CD4-positive, alpha-beta T cell (primary cell): ENCODE measurements around the gene DGCR6L. TPM values are rescaled to one million over a fixed set of nuclear protein-coding genes. Genes with fewer than 3 reads are reported as not detected.
"Not testable (repeated sequence)": the region's sequence is repeated elsewhere in the genome, so short reads cannot be mapped to it uniquely, and the experiment has no call there.

ENCODE experiments used
- ATAC-seq: fragments of 200-7000 bp; cut with Tn5 transposase; one replicate; pipeline ENCODE4 v1.10.0; 2022; ENCODE audit warnings: mild to moderate bottlenecking; ENCODE audit not compliant: poor library complexity
- CTCF ChIA-PET: fragments of 350-600 bp; sonication (Branson Sonifier 250); formaldehyde crosslinking; loops from one replicate; lab custom pipeline; 2021; ENCODE audit warnings: antibody characterized with exemption, inconsistent platforms; lab: Charles Lee
- POLR2A ChIA-PET: fragments of 350-600 bp; sonication (Branson Sonifier 250); formaldehyde crosslinking; loops from one replicate; lab custom pipeline; 2021; ENCODE audit warnings: antibody characterized with exemption, inconsistent platforms; lab: Charles Lee
- DNase-seq, 14 experiments: peaks; one replicate each; pipeline ENCODE4 v3.0.0-alpha.2; 2013 to 2020; ENCODE audit warnings: mixed read lengths in 2 of 14
- H3K27ac ChIP-seq, 2 donors: one replicate each; pipeline versions ENCODE4 v1.5.1 to v1.7.0; 2013; ENCODE audit warnings: low read length in 2 of 2, low read depth in 1 of 2, mild to moderate bottlenecking in 1 of 2
- H3K27me3 ChIP-seq, 2 experiments: 1 replicate in 1 of 2; 2 replicates in 1 of 2; pipeline versions ENCODE4 v1.6.1 to v1.7.0; 2013; ENCODE audit warnings: low read length in 2 of 2, control low read depth in 1 of 2, mild to moderate bottlenecking in 1 of 2, moderate library complexity in 1 of 2; ENCODE audit not compliant: insufficient read depth in 2 of 2, control insufficient read depth in 1 of 2
- H3K36me3 ChIP-seq: one replicate; pipeline ENCODE4 v1.6.1; 2013; ENCODE audit warnings: low read length, control low read depth; ENCODE audit not compliant: insufficient read depth
- H3K4me1 ChIP-seq: one replicate; pipeline ENCODE4 v1.6.1; 2013; ENCODE audit warnings: low read length, control low read depth; ENCODE audit not compliant: insufficient read depth
- H3K4me3 ChIP-seq: one replicate; pipeline ENCODE4 v1.5.1; 2013; ENCODE audit warnings: mild to moderate bottlenecking, low read length, moderate library complexity
- H3K9me3 ChIP-seq, 2 experiments: 1 replicate in 1 of 2; 2 replicates in 1 of 2; pipeline versions ENCODE4 v1.6.1 to v1.7.0; 2013; ENCODE audit warnings: low read length in 2 of 2, mild to moderate bottlenecking in 2 of 2, control low read depth in 1 of 2, moderate library complexity in 1 of 2; ENCODE audit not compliant: control insufficient read depth in 1 of 2, insufficient read depth in 1 of 2
- H3K27ac Mint-ChIP-seq: one replicate; pipeline ENCODE4 v1.8.0; 2020; ENCODE audit warnings: mixed read lengths
- H3K27me3 Mint-ChIP-seq: one replicate; pipeline ENCODE4 v1.8.0; 2021; ENCODE audit warnings: mixed read lengths
- H3K36me3 Mint-ChIP-seq: one replicate; pipeline ENCODE4 v1.8.0; 2021; ENCODE audit warnings: low read depth, mixed read lengths
- H3K4me1 Mint-ChIP-seq: one replicate; pipeline ENCODE4 v1.8.0; 2021; ENCODE audit warnings: low read depth, mixed read lengths
- H3K4me3 Mint-ChIP-seq: one replicate; pipeline ENCODE4 v1.8.0; 2020; ENCODE audit warnings: mild to moderate bottlenecking, mixed read lengths
- H3K9me3 Mint-ChIP-seq: one replicate; pipeline ENCODE4 v1.8.0; 2020; ENCODE audit warnings: mixed read lengths
- CTCF ChIP-seq: fragments of 200-600 bp; IDR thresholded peaks from one replicate; pipeline ENCODE4 v1.8.0; 2022; ENCODE audit warnings: antibody characterized with exemption, mild to moderate bottlenecking
- intact Hi-C, 2 experiments: fragments of 100-400 bp; cut with DNase I in 1 of 2; cut with micrococcal nuclease in 1 of 2; formaldehyde crosslinking; loops; one replicate each; pipeline versions ENCODE4 v1.15.1 to v1.9.0; 2023 to 2025; cut with DNase I, micrococcal nuclease
- total RNA-seq, 174 experiments: library from RNA in 2 of 174; stranded (reverse) in 2 of 174; gene quantifications; one replicate each; pipeline ENCODE4 v1.2.3 and lab custom pipeline; 2021 to 2026

Gene DGCR6L
- total RNA-seq, 2 experiments from 2014 or later, result 29.1 to 31.2 TPM

GRCh38 chr22:20336561-20336960 lies 16.7 kb upstream of the DGCR6L start:
- H3K27ac ChIP-seq, H3K36me3 ChIP-seq, H3K9me3 Mint-ChIP-seq, H3K27me3 Mint-ChIP-seq, ATAC-seq, CTCF ChIA-PET, H3K4me1 Mint-ChIP-seq, H3K4me3 ChIP-seq, POLR2A ChIA-PET, H3K4me3 Mint-ChIP-seq, DNase-seq, H3K27ac Mint-ChIP-seq, intact Hi-C loops, H3K36me3 Mint-ChIP-seq, H3K9me3 ChIP-seq, H3K4me1 ChIP-seq, H3K27me3 ChIP-seq: not testable (repeated sequence)

DNA sequence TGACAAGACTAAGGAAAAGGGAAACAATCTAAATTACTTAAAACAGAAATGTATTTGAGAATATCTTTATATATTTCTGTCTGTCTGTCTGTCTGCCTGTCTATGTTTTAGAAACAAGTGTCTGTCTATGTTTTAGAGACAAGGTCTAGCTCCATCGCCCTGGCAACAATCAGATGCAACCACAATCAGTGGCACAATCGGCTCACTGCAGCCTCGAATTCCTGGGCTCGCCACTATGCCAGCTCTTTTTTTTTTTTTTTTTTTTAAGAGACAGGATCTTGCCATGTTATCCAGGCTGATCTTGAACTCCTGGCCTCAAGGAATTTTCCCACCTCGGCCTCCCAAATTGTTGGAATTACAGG lies 8.7 kb upstream of the DGCR6L start:
- Mint-ChIP-seq H3K4me3 (peak overlapping the region; percentile 85), H3K4me1 (peaks cover 24% of the 10 kb centered on the region), H3K27ac (peak overlapping the region; percentile 94)
- H3K9me3 Mint-ChIP-seq, H3K27me3 Mint-ChIP-seq, H3K4me1 ChIP-seq, H3K36me3 ChIP-seq, CTCF ChIA-PET, H3K27ac ChIP-seq, intact Hi-C loops, H3K36me3 Mint-ChIP-seq, H3K27me3 ChIP-seq, H3K9me3 ChIP-seq: not testable (repeated sequence)
- H3K4me3 ChIP-seq, result peak overlapping the region; percentile 22
- ATAC-seq, result peak; percentile 45
- DNase-seq, result peak in 6 of 14 experiments; percentile 26 to 71 (median 42)
- POLR2A ChIA-PET, result interaction anchor here (0.7 to 0.9 kb wide), 2 partner anchors 9 to 103 kb away, joined by 3 read pairs; partner anchors contain the start of gene DGCR6L

GRCh38 chr22:20325996-20326395 lies 6.1 kb upstream of the DGCR6L start:
- H3K27me3 Mint-ChIP-seq, H3K9me3 ChIP-seq, CTCF ChIA-PET, H3K27me3 ChIP-seq, H3K27ac ChIP-seq, H3K36me3 ChIP-seq, intact Hi-C loops, H3K36me3 Mint-ChIP-seq, POLR2A ChIA-PET, H3K27ac Mint-ChIP-seq, H3K9me3 Mint-ChIP-seq, H3K4me3 Mint-ChIP-seq, H3K4me3 ChIP-seq, ATAC-seq: not testable (repeated sequence)
- peak in 2 of 14 experiments; percentile 0 to 17 for DNase-seq
- peaks cover 30% of the 10 kb centered on the region for H3K4me1 ChIP-seq
- H3K4me1 Mint-ChIP-seq, result peaks cover 46% of the 10 kb centered on the region

- peaks cover 56% of the 10 kb centered on the region for H3K4me1 Mint-ChIP-seq
- DNase-seq, result peak in 10 of 14 experiments; percentile 26 to 69 (median 41)
- H3K4me3 Mint-ChIP-seq, result peak overlapping the region; percentile 88
Observed at GRCh38 chr22:20324139-20324516, 4.3 kb upstream of the DGCR6L start.

GRCh38 chr22:20321552-20322211 lies 1.8 kb upstream of the DGCR6L start:
- H3K9me3 ChIP-seq, ATAC-seq, H3K36me3 ChIP-seq, POLR2A ChIA-PET, H3K27ac ChIP-seq, H3K9me3 Mint-ChIP-seq, H3K4me3 ChIP-seq, CTCF ChIA-PET, H3K27me3 ChIP-seq, H3K27me3 Mint-ChIP-seq: not testable (repeated sequence)
- peaks cover 64% of the 10 kb centered on the region for H3K4me1 ChIP-seq
- intact Hi-C loops, result loop anchor here (2.0 to 5.0 kb wide), 3 partner anchors 23 to 73 kb away; partner anchors contain the start of gene ZNF74 (in 2 of the 2)
- Mint-ChIP-seq H3K36me3 (peaks cover 12% of the 10 kb centered on the region), H3K4me1 (peaks cover 62% of the 10 kb centered on the region), H3K4me3 (peak overlapping the region; percentile 82), H3K27ac (peak overlapping the region; percentile 87)
- peak in 3 of 14 experiments; percentile 1 to 16 (median 7) for DNase-seq

More at GRCh38 chr22:20324139-20324516, 4.3 kb upstream of the DGCR6L start:
- CTCF ChIA-PET, result no interaction called here
- no peak overlapping the region for H3K4me3 ChIP-seq
- no peak for TF ChIP-seq CTCF
- no peaks in the 10 kb centered on the region for H3K36me3 ChIP-seq
- H3K27ac ChIP-seq, result no peak overlapping the region
- peaks cover 42% of the 10 kb centered on the region for H3K4me1 ChIP-seq
- Mint-ChIP-seq H3K36me3 (peaks cover 4% of the 10 kb centered on the region), H3K27ac (peak overlapping the region; percentile 80), H3K9me3 (no peaks in the 10 kb centered on the region), H3K27me3 (no peaks in the 10 kb centered on the region)
- POLR2A ChIA-PET, result no interaction called here
- peak; percentile 32 for ATAC-seq
- intact Hi-C loops, result loop anchor here in 1 of 2 experiments (5.0 kb wide), 1 partner anchor 68 kb away; the partner anchor contains the start of gene ZNF74
- H3K27me3 ChIP-seq, result no peaks in the 10 kb centered on the region
- no peaks in the 10 kb centered on the region for H3K9me3 ChIP-seq

DNA sequence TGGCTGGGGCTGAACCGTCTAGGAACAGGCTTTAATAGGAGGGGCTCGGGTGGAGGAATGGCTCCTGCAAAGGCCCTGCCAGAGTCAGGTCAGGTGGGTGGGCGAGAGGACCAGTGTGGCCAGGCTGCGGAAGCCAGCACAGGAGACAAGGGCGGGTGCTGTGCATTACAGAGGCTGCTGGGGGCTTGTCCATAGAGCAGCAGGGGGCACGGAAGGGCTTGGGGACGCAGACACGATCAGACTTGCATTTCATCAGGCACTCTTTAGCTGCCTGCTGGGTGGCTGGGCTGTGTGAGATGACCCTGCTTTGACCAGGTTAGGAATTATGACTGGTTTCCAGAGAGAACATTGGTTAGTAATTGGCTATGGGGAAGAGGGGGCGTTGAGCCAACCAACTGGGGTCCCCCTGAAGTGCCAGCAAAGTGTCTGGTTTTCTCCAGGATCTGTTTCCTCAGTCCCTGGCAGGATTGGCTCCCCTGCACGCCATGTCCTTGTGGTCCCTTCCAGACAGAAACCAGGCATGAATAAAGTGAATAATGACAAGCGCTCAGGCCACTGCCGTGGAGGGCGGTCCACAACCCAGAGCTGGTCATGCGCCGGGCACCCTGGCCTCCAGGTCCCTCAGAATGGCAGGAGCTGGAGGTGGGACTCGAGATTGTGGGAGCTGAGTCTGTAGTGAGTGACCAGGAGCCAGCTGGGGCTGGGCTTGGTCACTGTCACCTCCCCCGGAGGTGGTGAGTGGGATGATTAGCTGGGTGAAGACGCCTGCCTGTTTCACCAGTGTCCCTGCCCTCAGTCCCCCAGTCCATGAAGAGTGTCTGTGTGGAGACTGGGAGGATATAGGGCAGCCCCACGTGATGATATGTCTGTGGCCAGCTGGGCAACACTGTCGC lies 1.0 kb upstream of the DGCR6L start:
- Mint-ChIP-seq H3K27ac (peak overlapping the region; percentile 87), H3K36me3 (peaks cover 12% of the 10 kb centered on the region), H3K4me1 (peaks cover 61% of the 10 kb centered on the region), H3K4me3 (peak overlapping the region; percentile 89)
- H3K27me3 ChIP-seq, H3K27me3 Mint-ChIP-seq, H3K9me3 ChIP-seq, POLR2A ChIA-PET, H3K36me3 ChIP-seq, H3K9me3 Mint-ChIP-seq, ATAC-seq, CTCF ChIA-PET: not testable (repeated sequence)
- H3K27ac ChIP-seq, result peak overlapping the region in 1 of 2 donors; percentile 67
- intact Hi-C loops, result loop anchor here (2.0 to 5.0 kb wide), 3 partner anchors 22 to 74 kb away; partner anchors contain the start of gene ZNF74 (in 2 of the 2)
- peak in 1 of 14 experiments; percentile 34 for DNase-seq
- H3K4me3 ChIP-seq, result peak overlapping the region; percentile 70
- peaks cover 70% of the 10 kb centered on the region for H3K4me1 ChIP-seq
